ENCODE measurements around the gene KCNH1.

KCNH1 gene

DNA sequence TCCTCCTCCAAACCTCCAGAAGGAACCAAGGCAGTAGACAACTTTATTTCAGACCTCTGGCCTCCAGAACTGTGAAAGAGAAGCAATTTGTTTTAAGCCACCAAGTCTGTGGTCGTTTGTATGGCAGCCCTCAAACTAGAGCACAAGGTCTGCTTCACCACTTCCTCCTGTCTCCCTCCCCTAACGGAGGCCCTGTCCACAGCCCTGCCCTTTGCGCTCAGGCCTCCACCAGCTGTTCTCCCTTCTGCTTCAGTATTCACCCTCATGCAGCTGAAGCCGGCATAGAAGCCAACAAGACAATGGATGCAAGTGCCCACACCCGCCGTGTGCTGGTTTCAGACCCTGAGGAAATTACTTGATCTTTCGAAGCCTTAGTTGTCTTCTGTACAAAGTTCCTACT, 441.2 kb downstream of the KCNH1 start:
- no peaks in the 10 kb centered on the region for H3K9me3 ChIP-seq
- H3K4me1 ChIP-seq, result no peaks in the 10 kb centered on the region
- H3K36me3 ChIP-seq (replicated peaks), result no peaks in the 10 kb centered on the region
- in situ Hi-C loops (cut with MboI; ENCODE audit: low sequenced_read_pairs), result no loop called here
- H3K4me3 ChIP-seq, result no peak overlapping the region
- DNase-seq (ENCODE audit: low spot score in 2 of 2), result no peak
- H3K27me3 ChIP-seq (ENCODE audit: low read depth), result no peaks in the 10 kb centered on the region

DNA sequence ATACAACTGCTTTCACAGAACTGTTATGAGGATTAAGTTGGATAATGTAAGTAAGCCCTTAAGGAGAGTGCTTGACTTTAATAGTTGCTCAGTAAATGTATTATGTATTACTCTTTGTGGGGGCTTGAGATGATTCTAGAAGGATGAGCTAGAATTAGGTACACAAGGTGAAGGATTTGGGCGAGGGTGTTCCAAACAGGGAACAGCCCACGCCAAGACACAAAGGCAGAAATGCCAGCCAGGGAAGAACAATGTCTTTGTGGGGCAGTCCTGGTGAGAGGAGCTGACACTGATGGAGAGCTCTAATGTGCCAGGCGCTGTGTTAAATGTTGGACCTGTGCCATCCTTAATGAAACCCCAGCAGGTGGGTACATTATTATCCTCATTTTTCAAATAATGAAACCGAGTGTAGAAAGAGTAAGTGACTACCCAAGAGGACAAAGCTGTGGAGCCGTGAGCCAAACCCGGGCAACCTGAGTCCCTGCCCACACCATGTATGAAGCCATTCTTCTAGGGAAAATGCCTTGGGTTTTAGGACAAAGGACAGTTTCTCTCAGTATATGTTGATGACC, 442.8 kb downstream of the KCNH1 start:
- in situ Hi-C loops (cut with MboI; ENCODE audit: low sequenced_read_pairs), result no loop called here
- no peaks in the 10 kb centered on the region for H3K36me3 ChIP-seq (replicated peaks)
- no peaks in the 10 kb centered on the region for H3K27me3 ChIP-seq (ENCODE audit: low read depth)
- H3K9me3 ChIP-seq, result no peaks in the 10 kb centered on the region
- H3K4me3 ChIP-seq, result no peak overlapping the region
- no peak for DNase-seq (ENCODE audit: low spot score in 2 of 2)
- no peaks in the 10 kb centered on the region for H3K4me1 ChIP-seq

DNA sequence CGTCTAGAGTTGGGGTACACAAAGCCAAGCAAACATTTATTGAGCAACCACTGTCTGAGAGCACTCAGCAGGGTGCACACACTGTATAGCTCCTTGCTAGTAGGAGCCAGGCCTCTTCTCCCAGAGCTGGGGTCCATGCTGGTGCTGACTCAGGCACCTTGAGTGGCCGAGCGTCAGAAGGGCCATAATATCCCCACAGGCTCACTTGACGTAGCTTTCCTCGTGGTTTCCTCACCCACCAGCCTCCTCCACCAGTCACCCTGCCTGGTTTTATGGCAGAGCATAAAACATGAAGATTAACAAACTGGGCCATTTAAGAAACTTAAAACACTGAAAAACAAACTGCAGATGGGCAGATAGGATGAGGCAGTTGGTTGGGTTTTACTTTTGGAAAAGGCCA, 443.7 kb downstream of the KCNH1 start:
- in situ Hi-C loops (cut with MboI; ENCODE audit: low sequenced_read_pairs), result no loop called here
- Histone ChIP-seq H3K9me3 (no peaks in the 10 kb centered on the region), H3K36me3 (replicated peaks) (no peaks in the 10 kb centered on the region), H3K27me3 (ENCODE audit: low read depth) (no peaks in the 10 kb centered on the region), H3K4me3 (no peak overlapping the region), H3K4me1 (no peaks in the 10 kb centered on the region)
- no peak for DNase-seq (ENCODE audit: low spot score in 2 of 2)

DNA sequence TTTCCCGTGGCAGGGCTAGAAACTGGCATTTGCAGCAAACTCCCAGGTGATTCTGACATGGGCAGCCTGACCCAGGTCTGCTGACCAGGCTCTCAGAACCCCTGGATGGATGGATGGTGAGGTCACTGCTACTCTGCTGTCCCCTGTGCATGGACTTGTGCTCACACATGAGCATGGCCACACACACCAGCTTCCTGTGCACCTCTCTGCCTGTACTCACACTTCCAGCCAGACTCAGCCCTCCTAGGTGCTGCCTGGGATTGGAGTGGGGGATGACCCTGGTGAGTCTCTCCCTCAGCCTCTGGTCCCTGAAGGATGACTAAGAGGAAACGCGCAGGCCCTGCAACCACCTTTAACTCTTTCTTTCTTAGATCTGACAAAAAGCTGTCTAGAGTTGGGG, 444.1 kb downstream of the KCNH1 start:
- H3K27me3 ChIP-seq (ENCODE audit: low read depth), result no peaks in the 10 kb centered on the region
- H3K9me3 ChIP-seq, result no peaks in the 10 kb centered on the region
- no peaks in the 10 kb centered on the region for H3K36me3 ChIP-seq (replicated peaks)
- no peaks in the 10 kb centered on the region for H3K4me1 ChIP-seq
- DNase-seq (ENCODE audit: low spot score in 2 of 2), result no peak
- in situ Hi-C loops (cut with MboI; ENCODE audit: low sequenced_read_pairs), result no loop called here
- H3K4me3 ChIP-seq, result no peak overlapping the region

DNA sequence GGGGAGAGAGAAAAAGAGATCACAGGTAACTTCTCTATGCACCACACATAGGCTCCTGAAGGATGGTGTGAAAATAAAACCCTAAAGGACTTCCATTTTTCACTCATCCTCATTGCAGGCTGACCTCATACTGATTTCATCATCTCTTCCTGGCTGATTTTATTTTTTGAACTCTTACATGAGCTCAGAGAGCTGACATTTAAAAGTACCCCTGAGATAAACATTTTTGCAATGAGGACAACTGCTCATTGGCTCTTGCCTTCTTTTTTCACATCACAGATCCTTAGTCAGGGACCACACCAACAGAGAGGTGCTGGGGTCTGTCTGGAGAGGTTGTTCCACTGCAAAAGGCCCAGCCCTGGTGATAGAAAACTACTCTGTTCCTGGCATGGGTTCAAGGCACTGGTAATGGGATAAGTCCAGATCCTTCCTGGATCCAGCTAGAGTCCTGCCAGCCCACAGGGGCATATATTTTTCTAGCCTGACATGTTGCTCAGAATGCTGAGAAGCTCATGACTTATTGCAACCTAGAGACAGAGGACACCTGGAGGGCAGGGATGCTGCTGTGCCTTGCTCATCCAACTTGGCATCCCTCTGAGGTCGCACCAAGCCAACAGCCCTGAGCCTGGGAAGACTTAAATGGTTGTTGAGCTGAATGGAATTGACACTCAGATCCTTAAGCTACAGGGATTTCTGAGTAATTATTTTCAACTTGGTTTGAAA, 445.3 kb downstream of the KCNH1 start:
- DNase-seq (ENCODE audit: low spot score in 2 of 2), result no peak

DNA sequence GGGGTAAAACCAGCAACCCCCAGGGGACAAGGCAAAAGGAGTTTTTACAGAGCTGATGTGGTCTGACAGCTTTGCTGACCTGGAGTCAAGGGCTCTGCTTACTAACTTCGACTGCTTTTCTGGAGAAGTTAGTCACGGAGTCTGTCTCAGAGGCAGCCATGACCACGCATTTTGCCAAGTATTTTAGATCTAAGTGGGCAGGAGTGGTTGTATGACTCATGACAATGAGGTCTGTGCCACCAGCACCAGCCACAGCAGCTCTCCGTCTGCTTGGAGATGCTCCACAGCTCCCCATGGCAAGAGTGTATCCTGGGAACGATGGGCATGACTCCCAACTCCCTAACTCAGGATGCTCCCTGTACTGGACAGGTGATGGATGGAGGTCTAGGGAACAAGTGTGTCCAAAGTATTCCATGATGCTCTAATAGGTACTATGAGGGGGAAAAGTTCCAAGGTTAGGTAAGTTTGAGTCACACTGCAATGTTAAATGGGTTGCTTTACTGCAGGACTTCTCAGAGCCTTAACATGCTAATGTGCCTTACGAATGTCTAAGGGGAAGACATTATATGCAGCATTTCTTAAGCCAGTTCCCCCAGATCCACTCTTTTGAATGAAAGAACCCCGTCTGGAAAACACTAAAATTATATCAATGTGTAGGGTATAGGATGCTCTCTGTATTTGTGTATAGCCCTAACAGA, 446.2 kb downstream of the KCNH1 start:
- no peak for DNase-seq (ENCODE audit: low spot score in 2 of 2)
- in situ Hi-C loops (cut with MboI; ENCODE audit: low sequenced_read_pairs), result no loop called here
- no peaks in the 10 kb centered on the region for H3K36me3 ChIP-seq (replicated peaks)
- H3K4me1 ChIP-seq, result no peaks in the 10 kb centered on the region
- no peaks in the 10 kb centered on the region for H3K9me3 ChIP-seq
- no peak overlapping the region for H3K4me3 ChIP-seq
- H3K27me3 ChIP-seq (ENCODE audit: low read depth), result no peaks in the 10 kb centered on the region

More for the DNA sequence above, 445.3 kb downstream of the KCNH1 start:
- Histone ChIP-seq H3K9me3 (no peaks in the 10 kb centered on the region), H3K36me3 (replicated peaks) (no peaks in the 10 kb centered on the region), H3K27me3 (ENCODE audit: low read depth) (no peaks in the 10 kb centered on the region), H3K4me3 (no peak overlapping the region), H3K4me1 (no peaks in the 10 kb centered on the region)
- in situ Hi-C loops (cut with MboI; ENCODE audit: low sequenced_read_pairs), result no loop called here

DNA sequence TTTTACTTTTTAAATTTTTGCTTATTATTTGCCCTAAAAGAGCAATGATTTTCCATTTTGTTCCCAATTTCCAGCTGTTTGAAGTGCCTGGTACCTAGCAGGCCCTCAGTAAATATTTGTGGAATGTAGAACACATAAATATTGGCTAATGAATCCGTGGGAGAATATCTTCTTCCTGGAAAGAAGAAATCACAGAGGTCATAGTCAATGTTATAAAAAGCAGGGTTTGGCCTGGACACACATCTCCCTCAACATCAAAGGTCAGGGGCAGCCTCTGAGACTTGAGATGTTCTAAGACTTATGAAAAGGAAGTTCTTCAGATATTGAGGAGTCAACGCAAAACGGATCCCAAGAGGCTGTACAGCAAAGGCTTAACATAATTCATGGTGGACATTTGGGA, 447.1 kb downstream of the KCNH1 start:
- Histone ChIP-seq H3K27me3 (ENCODE audit: low read depth) (no peaks in the 10 kb centered on the region), H3K36me3 (replicated peaks) (no peaks in the 10 kb centered on the region), H3K4me1 (no peaks in the 10 kb centered on the region), H3K9me3 (no peaks in the 10 kb centered on the region), H3K4me3 (no peak overlapping the region)
- in situ Hi-C loops (cut with MboI; ENCODE audit: low sequenced_read_pairs), result no loop called here
- no peak for DNase-seq (ENCODE audit: low spot score in 2 of 2)

DNA sequence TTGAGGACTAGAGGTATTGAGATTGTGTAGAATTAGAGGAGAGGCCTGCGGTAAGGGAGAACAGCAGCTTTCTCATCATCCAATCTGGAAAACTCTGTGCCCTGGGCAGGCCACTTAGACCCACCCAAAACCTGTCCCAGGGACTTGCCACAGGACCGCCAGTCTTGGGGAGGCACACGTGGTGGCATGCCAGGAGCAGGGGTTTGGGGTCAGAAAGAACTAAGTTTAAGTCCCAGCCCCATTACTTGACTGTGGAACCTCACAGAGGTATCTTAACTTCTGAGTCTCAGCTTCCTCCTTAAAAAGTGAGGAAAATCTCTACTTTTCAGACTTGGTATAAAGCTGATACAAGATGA, 448.7 kb downstream of the KCNH1 start:
- H3K36me3 ChIP-seq (replicated peaks), result no peaks in the 10 kb centered on the region
- H3K4me3 ChIP-seq, result no peak overlapping the region
- no peaks in the 10 kb centered on the region for H3K9me3 ChIP-seq
- in situ Hi-C loops (cut with MboI; ENCODE audit: low sequenced_read_pairs), result no loop called here
- no peaks in the 10 kb centered on the region for H3K27me3 ChIP-seq (ENCODE audit: low read depth)
- H3K4me1 ChIP-seq, result no peaks in the 10 kb centered on the region
- DNase-seq (ENCODE audit: low spot score in 2 of 2), result no peak

DNA sequence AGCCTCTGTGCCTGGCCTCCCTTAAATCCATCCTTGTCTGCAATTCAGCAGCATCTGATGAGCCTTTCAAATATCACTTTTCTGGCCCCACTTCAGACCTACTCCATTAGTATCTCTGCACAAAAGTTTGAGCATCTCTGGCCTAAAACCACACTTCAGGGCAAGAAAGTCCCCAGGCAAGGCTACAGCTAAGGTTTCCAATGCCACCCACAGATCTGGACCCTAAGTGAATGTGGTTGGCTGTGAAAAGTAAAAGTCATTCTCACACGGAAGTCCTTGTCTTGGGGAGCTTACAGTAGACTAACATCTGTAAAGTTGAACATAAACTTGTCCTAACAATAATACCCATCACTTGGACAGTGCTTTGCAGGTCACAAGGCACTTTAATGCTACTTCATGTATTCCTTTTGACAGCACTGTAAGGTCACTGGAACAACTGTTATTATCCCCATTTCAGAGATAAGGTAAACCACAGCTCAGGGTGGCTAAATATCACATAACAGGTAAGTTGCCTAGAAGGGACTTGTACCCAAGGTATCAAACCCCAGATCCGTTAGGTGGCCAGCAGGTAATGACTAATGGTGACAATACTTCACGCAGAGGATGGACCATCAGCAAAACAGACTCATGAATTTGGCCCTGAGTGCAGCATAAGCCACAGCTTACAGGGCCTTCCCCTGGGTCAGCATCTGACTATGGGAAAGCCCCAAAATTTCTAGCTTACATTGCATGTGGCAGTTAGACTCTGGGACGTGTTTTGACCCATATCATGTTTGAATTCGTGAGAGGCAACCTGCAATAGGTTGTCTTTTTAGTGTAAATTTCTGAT, 449.3 kb downstream of the KCNH1 start:
- H3K27me3 ChIP-seq (ENCODE audit: low read depth), result no peaks in the 10 kb centered on the region
- in situ Hi-C loops (cut with MboI; ENCODE audit: low sequenced_read_pairs), result no loop called here

DNA sequence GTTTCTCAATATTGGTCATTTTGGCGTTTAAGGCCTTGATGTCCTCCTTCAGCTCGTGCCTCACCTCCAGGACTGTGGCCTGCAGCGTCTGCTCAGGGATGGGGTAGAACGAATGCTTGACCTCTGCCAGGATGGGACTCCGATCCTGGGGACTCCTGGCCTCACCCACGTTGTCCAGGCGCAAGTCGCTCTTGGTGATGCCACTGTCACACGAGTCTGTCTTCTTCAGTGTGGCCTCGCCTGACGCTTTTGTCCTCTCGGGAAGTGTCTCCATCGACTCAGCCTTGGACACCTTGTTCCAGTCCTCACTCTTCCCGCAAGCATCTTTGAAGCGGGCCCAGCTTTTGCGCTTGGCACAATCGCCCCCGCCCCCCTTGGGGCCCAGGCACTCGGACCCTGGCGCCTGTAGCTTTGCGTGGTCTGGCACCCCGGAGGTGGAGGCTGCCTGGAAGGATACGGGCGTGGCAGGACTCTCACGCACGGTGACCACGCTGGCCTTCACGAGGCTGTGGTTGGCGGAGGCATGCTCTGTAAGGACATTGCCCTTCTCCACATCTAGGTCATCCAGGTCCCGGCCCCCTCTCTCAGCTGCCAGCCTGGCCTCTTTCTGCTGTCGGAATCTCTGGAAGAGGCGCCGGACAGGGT, 450.4 kb downstream of the KCNH1 start:
- no peak for DNase-seq (ENCODE audit: low spot score in 2 of 2)
- Histone ChIP-seq H3K36me3 (replicated peaks) (no peaks in the 10 kb centered on the region), H3K9me3 (no peaks in the 10 kb centered on the region), H3K4me3 (no peak overlapping the region), H3K27me3 (ENCODE audit: low read depth) (no peaks in the 10 kb centered on the region), H3K4me1 (no peaks in the 10 kb centered on the region)
- in situ Hi-C loops (cut with MboI; ENCODE audit: low sequenced_read_pairs), result no loop called here

More for the DNA sequence above, 449.3 kb downstream of the KCNH1 start:
- Histone ChIP-seq H3K4me3 (no peak overlapping the region), H3K4me1 (no peaks in the 10 kb centered on the region), H3K9me3 (no peaks in the 10 kb centered on the region), H3K36me3 (replicated peaks) (no peaks in the 10 kb centered on the region)
- no peak for DNase-seq (ENCODE audit: low spot score in 2 of 2)

DNA sequence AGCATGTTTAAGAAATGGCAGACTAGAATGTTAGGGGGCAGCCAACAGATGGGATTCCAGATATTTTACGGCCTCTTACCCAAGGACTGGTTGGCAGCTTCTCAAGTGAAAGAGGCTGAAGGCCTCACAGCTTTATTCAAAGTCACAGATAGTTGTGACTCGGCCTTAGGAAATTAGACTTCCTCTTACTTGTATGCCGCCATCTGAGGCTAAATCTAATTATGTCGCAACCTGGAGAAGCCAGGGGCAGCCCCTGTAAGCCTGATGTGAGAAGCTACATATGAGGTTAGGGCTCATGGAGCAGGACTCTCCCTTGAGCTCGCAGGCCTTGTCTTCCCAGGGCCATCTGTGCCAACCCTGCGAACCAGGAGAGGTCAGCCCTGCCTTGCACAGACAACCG, 452.8 kb downstream of the KCNH1 start:
- Histone ChIP-seq H3K27me3 (ENCODE audit: low read depth) (no peaks in the 10 kb centered on the region), H3K4me1 (no peaks in the 10 kb centered on the region), H3K4me3 (no peak overlapping the region), H3K9me3 (no peaks in the 10 kb centered on the region), H3K36me3 (replicated peaks) (no peaks in the 10 kb centered on the region)
- no peak for DNase-seq (ENCODE audit: low spot score in 2 of 2)
- in situ Hi-C loops (cut with MboI; ENCODE audit: low sequenced_read_pairs), result no loop called here

DNA sequence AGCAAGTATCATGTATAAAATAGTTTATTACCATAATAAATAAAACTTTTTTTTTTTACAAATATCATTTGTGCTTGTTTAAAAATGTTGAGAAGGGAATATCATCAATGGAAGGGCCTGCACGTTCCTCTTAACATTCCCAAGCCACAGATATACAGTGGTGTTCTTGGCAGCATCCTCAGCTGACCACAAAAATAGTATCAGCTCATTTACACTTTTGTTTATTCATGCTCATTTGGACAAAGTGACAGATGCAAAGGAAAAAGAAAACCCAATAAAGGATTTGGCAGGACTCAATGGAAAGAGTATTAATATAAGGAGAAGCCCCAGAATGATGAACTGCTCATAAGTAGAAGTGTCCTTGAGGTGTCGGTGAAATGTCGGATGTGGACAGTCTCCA, 455.6 kb downstream of the KCNH1 start:
- no peaks in the 10 kb centered on the region for H3K36me3 ChIP-seq (replicated peaks)
- no peak overlapping the region for H3K4me3 ChIP-seq
- DNase-seq (ENCODE audit: low spot score in 2 of 2), result no peak
- in situ Hi-C loops (cut with MboI; ENCODE audit: low sequenced_read_pairs), result no loop called here
- H3K9me3 ChIP-seq, result no peaks in the 10 kb centered on the region
- no peaks in the 10 kb centered on the region for H3K4me1 ChIP-seq
- H3K27me3 ChIP-seq (ENCODE audit: low read depth), result no peaks in the 10 kb centered on the region

DNA sequence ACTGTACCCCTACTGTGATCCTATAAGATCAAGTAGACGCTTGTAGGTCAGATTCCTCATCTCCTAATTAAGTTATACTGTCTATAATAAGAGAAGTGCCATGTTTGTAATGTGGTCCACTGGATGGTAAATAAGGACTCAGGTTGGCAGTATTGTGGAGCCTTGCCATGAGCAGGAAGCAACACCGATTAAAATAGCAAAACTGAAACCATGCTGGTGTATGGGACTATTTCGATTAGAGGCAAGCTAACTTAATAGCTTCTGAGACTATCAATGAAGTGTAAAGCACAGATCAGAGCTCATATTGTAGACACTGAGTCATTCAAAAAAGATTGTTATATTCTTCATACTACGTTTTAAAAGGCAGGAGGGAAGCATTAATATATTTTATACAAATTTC, 456.4 kb downstream of the KCNH1 start:
- no peak overlapping the region for H3K4me3 ChIP-seq
- H3K36me3 ChIP-seq (replicated peaks), result no peaks in the 10 kb centered on the region
- in situ Hi-C loops (cut with MboI; ENCODE audit: low sequenced_read_pairs), result no loop called here
- DNase-seq (ENCODE audit: low spot score in 2 of 2), result no peak
- no peaks in the 10 kb centered on the region for H3K9me3 ChIP-seq
- no peaks in the 10 kb centered on the region for H3K4me1 ChIP-seq
- no peaks in the 10 kb centered on the region for H3K27me3 ChIP-seq (ENCODE audit: low read depth)
